ENCODE results near the gene KCND3.

KCND3 gene

DNA sequence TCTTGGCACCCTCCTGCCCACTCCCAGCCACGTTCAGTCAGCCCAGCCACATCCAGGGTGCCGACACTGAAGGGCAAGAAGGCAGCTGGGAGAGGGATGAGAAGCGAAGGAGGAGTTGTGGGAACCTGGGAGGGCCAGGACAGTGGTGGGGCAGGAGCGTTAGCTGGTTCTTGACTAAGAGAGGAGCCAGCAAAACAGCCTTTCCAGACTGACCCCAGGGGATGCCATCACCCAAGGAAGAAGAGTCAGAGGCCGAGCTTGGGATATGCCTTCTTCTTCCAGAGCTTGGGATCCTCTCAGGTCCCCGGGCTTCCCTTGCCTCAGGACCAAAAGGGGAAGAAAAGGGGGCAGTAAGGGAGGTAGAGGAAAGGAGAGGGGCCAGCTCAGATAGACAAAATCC lies 257.5 kb downstream of the KCND3 start:
- Histone ChIP-seq H3K9me3 (ENCODE audit: control insufficient read depth in 1 of 2, low read length in 2 of 2) (no peaks in the 10 kb centered on the region), H3K27me3 (ENCODE audit: control insufficient read depth in 1 of 2, insufficient read depth in 2 of 2, low read length in 2 of 2) (no peaks in the 10 kb centered on the region), H3K4me3 (ENCODE audit: low read depth in 1 of 2, low read length in 2 of 2) (no peak overlapping the region), H3K9ac (ENCODE audit: low read depth in 1 of 2, low read length in 2 of 2) (no peak overlapping the region), H3K4me1 (ENCODE audit: control insufficient read depth in 1 of 2, insufficient read depth in 2 of 2, low read length in 2 of 2) (peaks cover 26 to 33% of the 10 kb centered on the region in 2 donors), H3K27ac (ENCODE audit: low read depth, low read length) (no peak overlapping the region), H3K36me3 (ENCODE audit: control insufficient read depth in 1 of 2, insufficient read depth in 2 of 2, low read length in 2 of 2) (no peaks in the 10 kb centered on the region)

- no peaks in the 10 kb centered on the region for H3K36me3 ChIP-seq (ENCODE audit: control insufficient read depth in 1 of 2, insufficient read depth in 2 of 2, low read length in 2 of 2)
- H3K4me1 ChIP-seq (ENCODE audit: control insufficient read depth in 1 of 2, insufficient read depth in 2 of 2, low read length in 2 of 2), result peaks cover 23 to 26% of the 10 kb centered on the region in 2 donors
- H3K9me3 ChIP-seq (ENCODE audit: control insufficient read depth in 1 of 2, low read length in 2 of 2), result no peaks in the 10 kb centered on the region
- no peak overlapping the region for H3K27ac ChIP-seq (ENCODE audit: low read depth, low read length)
- no peak overlapping the region for H3K4me3 ChIP-seq (ENCODE audit: low read depth in 1 of 2, low read length in 2 of 2)
- H3K27me3 ChIP-seq (ENCODE audit: control insufficient read depth in 1 of 2, insufficient read depth in 2 of 2, low read length in 2 of 2), result no peaks in the 10 kb centered on the region
- no peak overlapping the region for H3K9ac ChIP-seq (ENCODE audit: low read depth in 1 of 2, low read length in 2 of 2)
Measured at GRCh38 chr1:111730706-111731105, 258.8 kb downstream of the KCND3 start.

- no peaks in the 10 kb centered on the region for H3K9me3 ChIP-seq (ENCODE audit: control insufficient read depth in 1 of 2, low read length in 2 of 2)
- H3K36me3 ChIP-seq (ENCODE audit: control insufficient read depth in 1 of 2, insufficient read depth in 2 of 2, low read length in 2 of 2), result no peaks in the 10 kb centered on the region
- H3K9ac ChIP-seq (ENCODE audit: low read depth in 1 of 2, low read length in 2 of 2), result no peak overlapping the region
- H3K27ac ChIP-seq (ENCODE audit: low read depth, low read length), result no peak overlapping the region
- no peaks in the 10 kb centered on the region for H3K27me3 ChIP-seq (ENCODE audit: control insufficient read depth in 1 of 2, insufficient read depth in 2 of 2, low read length in 2 of 2)
- H3K4me3 ChIP-seq (ENCODE audit: low read depth in 1 of 2, low read length in 2 of 2), result no peak overlapping the region
- peaks cover 23 to 26% of the 10 kb centered on the region in 2 donors for H3K4me1 ChIP-seq (ENCODE audit: control insufficient read depth in 1 of 2, insufficient read depth in 2 of 2, low read length in 2 of 2)
Measured at GRCh38 chr1:111729946-111730681, 259.4 kb downstream of the KCND3 start.

- Histone ChIP-seq H3K4me1 (ENCODE audit: control insufficient read depth in 1 of 2, insufficient read depth in 2 of 2, low read length in 2 of 2) (peaks cover 18 to 22% of the 10 kb centered on the region in 2 donors), H3K9ac (ENCODE audit: low read depth in 1 of 2, low read length in 2 of 2) (no peak overlapping the region), H3K27me3 (ENCODE audit: control insufficient read depth in 1 of 2, insufficient read depth in 2 of 2, low read length in 2 of 2) (no peaks in the 10 kb centered on the region), H3K4me3 (ENCODE audit: low read depth in 1 of 2, low read length in 2 of 2) (no peak overlapping the region), H3K9me3 (ENCODE audit: control insufficient read depth in 1 of 2, low read length in 2 of 2) (no peaks in the 10 kb centered on the region), H3K27ac (ENCODE audit: low read depth, low read length) (no peak overlapping the region), H3K36me3 (ENCODE audit: control insufficient read depth in 1 of 2, insufficient read depth in 2 of 2, low read length in 2 of 2) (no peaks in the 10 kb centered on the region)
Measured at GRCh38 chr1:111729271-111729921, 260.1 kb downstream of the KCND3 start.

DNA sequence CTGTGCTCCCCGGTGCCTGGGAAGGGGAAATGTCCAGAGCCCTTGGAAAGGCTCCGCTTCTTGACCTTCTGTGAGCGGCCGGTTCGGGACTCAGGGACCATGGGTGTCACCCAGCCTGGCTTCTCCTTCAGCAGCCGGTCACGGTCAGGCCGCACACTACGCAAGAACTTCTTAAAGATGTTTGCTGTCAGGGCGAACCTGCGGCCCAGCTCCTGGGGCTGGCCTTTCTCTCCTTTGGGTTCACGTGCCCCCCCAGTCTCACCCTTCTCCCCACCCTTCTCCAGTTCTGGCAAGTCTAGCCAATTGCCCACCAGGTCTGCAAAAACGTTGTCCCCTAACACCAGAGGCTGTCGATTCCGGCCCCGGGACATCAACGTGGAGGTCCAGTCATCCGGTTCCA lies 262.4 kb downstream of the KCND3 start:
- Histone ChIP-seq H3K9ac (ENCODE audit: low read depth in 1 of 2, low read length in 2 of 2) (no peak overlapping the region), H3K4me1 (ENCODE audit: control insufficient read depth in 1 of 2, insufficient read depth in 2 of 2, low read length in 2 of 2) (peaks cover 5 to 22% of the 10 kb centered on the region in 2 donors), H3K36me3 (ENCODE audit: control insufficient read depth in 1 of 2, insufficient read depth in 2 of 2, low read length in 2 of 2) (no peaks in the 10 kb centered on the region), H3K27ac (ENCODE audit: low read depth, low read length) (no peak overlapping the region), H3K9me3 (ENCODE audit: control insufficient read depth in 1 of 2, low read length in 2 of 2) (no peaks in the 10 kb centered on the region), H3K4me3 (ENCODE audit: low read depth in 1 of 2, low read length in 2 of 2) (no peak overlapping the region), H3K27me3 (ENCODE audit: control insufficient read depth in 1 of 2, insufficient read depth in 2 of 2, low read length in 2 of 2) (no peaks in the 10 kb centered on the region)

GRCh38 chr1:111725192-111725591 lies 264.3 kb downstream of the KCND3 start:
- H3K4me1 ChIP-seq (ENCODE audit: control insufficient read depth in 1 of 2, insufficient read depth in 2 of 2, low read length in 2 of 2), result peaks cover 5 to 12% of the 10 kb centered on the region in 2 donors
- H3K9me3 ChIP-seq (ENCODE audit: control insufficient read depth in 1 of 2, low read length in 2 of 2), result no peaks in the 10 kb centered on the region
- H3K27ac ChIP-seq (ENCODE audit: low read depth, low read length), result no peak overlapping the region

GRCh38 chr1:111723871-111724270 lies 265.6 kb downstream of the KCND3 start:
- Histone ChIP-seq H3K36me3 (ENCODE audit: control insufficient read depth in 1 of 2, insufficient read depth in 2 of 2, low read length in 2 of 2) (no peaks in the 10 kb centered on the region), H3K4me3 (ENCODE audit: low read depth in 1 of 2, low read length in 2 of 2) (no peak overlapping the region), H3K27ac (ENCODE audit: low read depth, low read length) (no peak overlapping the region), H3K4me1 (ENCODE audit: control insufficient read depth in 1 of 2, insufficient read depth in 2 of 2, low read length in 2 of 2) (peaks cover 5 to 14% of the 10 kb centered on the region in 2 donors), H3K9ac (ENCODE audit: low read depth in 1 of 2, low read length in 2 of 2) (no peak overlapping the region), H3K9me3 (ENCODE audit: control insufficient read depth in 1 of 2, low read length in 2 of 2) (no peaks in the 10 kb centered on the region), H3K27me3 (ENCODE audit: control insufficient read depth in 1 of 2, insufficient read depth in 2 of 2, low read length in 2 of 2) (no peaks in the 10 kb centered on the region)

More at GRCh38 chr1:111725192-111725591, 264.3 kb downstream of the KCND3 start:
- H3K36me3 ChIP-seq (ENCODE audit: control insufficient read depth in 1 of 2, insufficient read depth in 2 of 2, low read length in 2 of 2), result no peaks in the 10 kb centered on the region
- no peak overlapping the region for H3K4me3 ChIP-seq (ENCODE audit: low read depth in 1 of 2, low read length in 2 of 2)
- H3K27me3 ChIP-seq (ENCODE audit: control insufficient read depth in 1 of 2, insufficient read depth in 2 of 2, low read length in 2 of 2), result no peaks in the 10 kb centered on the region
- H3K9ac ChIP-seq (ENCODE audit: low read depth in 1 of 2, low read length in 2 of 2), result no peak overlapping the region

DNA sequence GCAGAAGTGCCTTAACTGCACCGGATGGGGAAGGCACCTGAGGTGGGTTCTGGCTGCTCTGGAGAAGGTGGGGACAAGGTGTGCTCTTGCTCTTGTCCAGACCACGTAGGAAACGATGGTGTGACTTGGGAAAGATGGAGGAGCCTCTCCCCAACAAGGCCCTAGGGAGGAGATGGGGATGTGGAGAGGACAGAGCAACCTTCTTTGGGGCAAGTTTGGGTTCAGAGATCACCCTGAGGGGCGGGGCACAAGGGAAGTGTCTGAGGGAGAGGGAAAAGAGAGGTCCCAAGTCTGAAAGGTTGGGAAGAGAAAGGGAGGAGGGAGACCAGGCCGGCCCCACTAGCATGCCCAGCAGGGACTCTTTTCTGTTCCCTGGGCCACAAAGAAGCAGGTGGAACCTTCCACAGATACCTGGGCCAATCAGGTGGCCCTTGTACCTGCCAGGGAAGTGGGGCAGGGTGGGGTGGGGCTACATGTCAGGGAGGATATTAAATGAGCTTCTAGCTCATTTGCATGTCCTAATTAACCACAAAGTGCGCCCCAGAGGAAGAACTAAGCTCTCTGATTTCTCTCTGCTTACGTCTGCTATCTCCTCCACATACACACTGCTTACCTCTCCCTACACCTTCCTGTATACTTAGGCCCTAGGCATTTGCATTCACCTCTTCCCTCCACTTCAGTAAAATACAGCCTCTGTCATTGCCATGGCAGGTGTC lies 266.2 kb downstream of the KCND3 start:
- Histone ChIP-seq H3K9ac (ENCODE audit: low read depth in 1 of 2, low read length in 2 of 2) (no peak overlapping the region), H3K4me3 (ENCODE audit: low read depth in 1 of 2, low read length in 2 of 2) (no peak overlapping the region), H3K36me3 (ENCODE audit: control insufficient read depth in 1 of 2, insufficient read depth in 2 of 2, low read length in 2 of 2) (no peaks in the 10 kb centered on the region), H3K27ac (ENCODE audit: low read depth, low read length) (no peak overlapping the region), H3K9me3 (ENCODE audit: control insufficient read depth in 1 of 2, low read length in 2 of 2) (no peaks in the 10 kb centered on the region), H3K4me1 (ENCODE audit: control insufficient read depth in 1 of 2, insufficient read depth in 2 of 2, low read length in 2 of 2) (peaks cover 5 to 14% of the 10 kb centered on the region in 2 donors), H3K27me3 (ENCODE audit: control insufficient read depth in 1 of 2, insufficient read depth in 2 of 2, low read length in 2 of 2) (no peaks in the 10 kb centered on the region)

- peaks cover 5 to 14% of the 10 kb centered on the region in 2 donors for H3K4me1 ChIP-seq (ENCODE audit: control insufficient read depth in 1 of 2, insufficient read depth in 2 of 2, low read length in 2 of 2)
- no peaks in the 10 kb centered on the region for H3K27me3 ChIP-seq (ENCODE audit: control insufficient read depth in 1 of 2, insufficient read depth in 2 of 2, low read length in 2 of 2)
- H3K4me3 ChIP-seq (ENCODE audit: low read depth in 1 of 2, low read length in 2 of 2), result no peak overlapping the region
- H3K36me3 ChIP-seq (ENCODE audit: control insufficient read depth in 1 of 2, insufficient read depth in 2 of 2, low read length in 2 of 2), result peaks cover 0 to 7% of the 10 kb centered on the region in 2 donors
- no peak overlapping the region for H3K9ac ChIP-seq (ENCODE audit: low read depth in 1 of 2, low read length in 2 of 2)
- H3K9me3 ChIP-seq (ENCODE audit: control insufficient read depth in 1 of 2, low read length in 2 of 2), result no peaks in the 10 kb centered on the region
- no peak overlapping the region for H3K27ac ChIP-seq (ENCODE audit: low read depth, low read length)
Measured at GRCh38 chr1:111720977-111721786, 268.3 kb downstream of the KCND3 start.

All from duodenal mucosa (tissue), 2 donors.